Cortex of kidney (tissue), 1 donor: ENCODE measurements around the gene NDUFS1.
A peak's percentile ranks its signal among the peaks of the same experiment; 100 is the strongest.
"Not testable (repeated sequence)": the region's sequence is repeated elsewhere in the genome, so short reads cannot be mapped to it uniquely, and the experiment has no call there.

Experiments used
- DNase-seq: peaks from one replicate; lab custom pipeline; 2025; lab: John Stamatoyannopoulos, UW

The NDUFS1 gene

DNA sequence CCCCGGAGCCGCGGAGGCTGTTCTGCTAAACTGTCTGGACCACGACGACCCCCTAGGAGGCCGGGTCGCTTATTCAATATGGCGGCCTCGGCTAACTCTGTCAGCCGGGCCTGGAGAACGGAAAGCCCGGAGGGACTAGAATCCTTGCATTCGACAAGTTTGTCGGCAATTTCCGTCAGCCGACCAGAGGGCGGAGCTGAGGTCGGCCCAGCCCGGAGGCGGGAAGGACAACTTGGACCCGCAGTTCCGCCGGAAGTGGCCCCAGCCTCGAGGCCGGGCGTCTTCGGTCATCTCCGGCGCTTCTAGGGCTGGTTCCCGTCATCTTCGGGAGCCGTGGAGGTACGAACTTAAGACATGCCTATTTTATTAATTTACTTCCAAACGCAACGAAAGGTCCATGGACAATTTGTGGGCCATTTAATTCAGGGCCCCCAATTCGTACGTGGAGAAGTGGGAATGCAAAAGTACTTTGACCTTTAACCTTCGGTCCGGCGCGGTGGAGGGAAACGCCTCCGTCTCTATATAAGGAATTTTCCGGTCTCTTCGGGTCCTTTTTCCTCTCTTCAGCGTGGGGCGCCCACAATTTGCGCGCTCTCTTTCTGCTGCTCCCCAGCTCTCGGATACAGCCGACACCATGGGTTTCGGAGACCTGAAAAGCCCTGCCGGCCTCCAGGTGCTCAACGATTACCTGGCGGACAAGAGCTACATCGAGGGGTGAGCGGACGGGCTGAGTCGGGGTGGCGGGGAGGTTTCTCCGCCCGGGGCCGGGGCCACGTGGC, at the start of gene NDUFS1, which contains the start of gene EEF1B2:
TSS of gene NDUFS1 (minus strand) at position 99 of the 779 bp plus-strand sequence. CDS start 5,766 bp downstream, outside the sequence.
TSS of gene EEF1B2 (plus strand) at position 550 of the 779 bp plus-strand sequence. CDS start at position 635, 85 bp downstream.
- peak; percentile 75 for DNase-seq

DNA sequence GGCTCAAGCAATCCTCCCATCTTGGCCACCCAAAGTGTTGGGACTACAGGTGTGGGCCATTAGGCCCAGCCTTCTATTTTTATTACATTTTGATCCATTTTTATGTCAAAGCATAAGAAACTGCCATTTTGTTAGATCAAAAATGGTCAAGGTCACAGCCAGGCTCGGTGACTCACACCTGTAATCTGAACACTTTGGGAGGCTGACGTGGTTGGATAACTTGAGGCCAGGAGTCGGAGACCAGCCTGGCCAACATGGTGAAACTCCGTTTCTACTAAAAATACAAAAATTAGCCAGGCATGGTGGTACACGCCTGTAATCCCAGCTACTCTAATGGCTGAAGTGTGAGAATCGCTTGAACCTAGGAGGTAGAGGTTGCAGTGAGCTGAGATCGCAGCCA, 49.7 kb upstream of the NDUFS1 start:
- no peak for DNase-seq

DNA sequence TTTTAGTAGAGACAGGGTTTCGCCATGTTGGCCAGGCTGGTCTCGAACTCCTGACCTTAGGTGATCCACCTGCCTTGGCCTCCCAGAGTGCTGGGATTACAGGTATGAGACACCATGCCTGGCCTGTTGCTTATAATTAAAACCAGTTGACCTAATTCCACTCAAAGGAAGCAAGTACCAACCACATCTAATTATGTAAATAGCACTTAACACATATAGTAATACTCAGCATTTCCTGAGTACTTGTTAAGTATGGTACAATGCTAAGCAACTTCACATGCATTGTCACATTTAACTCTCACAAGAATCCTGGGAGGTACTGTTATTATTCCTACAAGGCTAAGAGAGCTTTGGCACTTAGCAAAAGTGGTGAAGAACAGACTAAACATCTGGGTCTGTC, 48.1 kb upstream of the NDUFS1 start:
- DNase-seq = not testable (repeated sequence)

DNA sequence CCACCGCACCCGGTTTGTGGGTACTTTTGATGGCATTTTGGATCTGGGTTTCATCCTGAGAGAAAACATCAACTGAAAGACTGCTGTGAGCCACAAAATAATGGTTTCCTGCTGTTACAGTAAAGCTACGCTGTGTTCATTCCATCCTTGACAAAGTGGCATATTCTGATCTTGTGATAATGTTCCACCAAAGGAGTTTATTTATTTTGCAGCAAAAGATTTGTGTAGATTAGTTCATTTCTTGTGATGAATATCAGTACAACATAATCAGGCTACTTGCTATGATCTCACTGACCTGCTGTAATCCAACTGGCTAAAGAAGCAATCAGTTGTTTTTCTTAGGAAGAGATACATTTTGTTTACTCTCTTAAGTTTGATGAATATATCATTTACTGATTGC, 45.5 kb upstream of the NDUFS1 start:
- no peak for DNase-seq

DNA sequence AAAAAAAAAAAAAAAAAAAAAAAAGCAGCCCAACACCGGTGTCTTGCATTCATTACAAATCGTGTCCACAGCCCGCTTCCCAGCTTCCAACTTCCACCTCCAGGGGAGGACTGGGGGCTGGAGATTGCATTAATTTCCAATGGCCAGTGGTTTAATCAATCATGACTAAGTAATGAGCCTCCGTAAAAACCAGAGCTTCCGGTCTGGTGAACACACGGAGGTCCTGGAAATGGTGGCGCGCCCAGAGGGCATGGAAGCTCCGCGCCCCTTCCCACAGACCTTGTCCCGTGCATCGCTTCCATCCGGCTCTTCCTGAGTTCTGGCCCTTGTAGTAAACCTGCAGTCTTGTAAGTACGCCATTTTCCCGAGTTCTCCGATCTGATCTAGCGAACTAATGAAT, 44.1 kb upstream of the NDUFS1 start:
- no peak for DNase-seq

DNA sequence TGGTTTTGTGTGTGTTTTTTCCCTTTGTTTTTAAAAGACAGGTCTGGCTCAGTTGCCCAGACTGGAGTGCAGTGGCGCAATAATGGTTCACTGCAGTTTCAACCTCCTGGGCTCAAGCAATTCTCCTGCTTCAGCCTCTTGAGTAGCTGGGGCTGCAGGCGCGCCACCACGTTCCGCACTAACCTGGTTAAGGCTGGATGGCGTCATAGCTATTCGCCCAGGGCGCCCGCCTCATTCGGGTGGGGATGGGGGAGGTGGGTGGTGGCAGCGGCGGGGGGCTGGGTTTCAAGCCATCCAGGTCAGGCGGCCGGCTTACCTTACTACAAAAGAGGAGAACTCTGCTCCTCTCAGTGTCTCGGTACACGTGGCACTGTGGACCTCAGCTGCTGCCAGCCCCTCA, 43.2 kb upstream of the NDUFS1 start:
- no peak for DNase-seq

DNA sequence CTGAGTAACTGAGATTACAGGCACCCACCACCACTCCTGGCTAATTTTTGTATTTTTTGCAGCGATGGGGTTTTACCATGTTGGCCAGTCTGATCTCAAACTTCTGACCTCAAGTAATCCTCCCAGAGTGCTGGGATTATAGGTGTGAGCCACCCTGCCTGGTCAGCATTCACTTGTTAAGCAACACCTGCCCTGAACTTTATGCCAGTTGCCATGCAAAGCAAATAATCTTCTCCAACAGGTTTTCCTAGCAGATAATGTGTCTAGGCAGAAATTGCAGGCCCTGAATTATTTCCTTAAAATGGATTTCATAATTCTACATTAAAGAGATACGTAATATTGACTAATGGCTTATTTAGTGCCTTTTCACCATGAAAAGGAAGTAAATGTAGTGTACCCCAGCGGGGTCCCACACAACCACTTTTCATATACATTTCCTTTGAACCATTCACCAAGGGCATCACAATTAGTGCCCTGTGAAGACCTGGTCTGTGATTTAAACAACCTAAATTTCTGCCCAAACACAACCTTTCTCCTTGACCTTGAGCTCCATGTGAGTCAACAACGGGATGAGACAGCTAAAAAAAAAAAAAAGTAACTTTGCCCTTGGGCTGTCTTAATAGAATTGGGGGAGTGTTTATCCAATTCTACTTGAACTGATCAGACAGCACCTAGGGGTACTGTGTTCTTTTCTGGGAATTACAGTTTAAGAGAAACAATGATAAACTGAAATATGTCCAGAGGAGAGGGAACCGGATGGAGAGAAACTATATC, 42.0 kb upstream of the NDUFS1 start:
- DNase-seq = no peak

DNA sequence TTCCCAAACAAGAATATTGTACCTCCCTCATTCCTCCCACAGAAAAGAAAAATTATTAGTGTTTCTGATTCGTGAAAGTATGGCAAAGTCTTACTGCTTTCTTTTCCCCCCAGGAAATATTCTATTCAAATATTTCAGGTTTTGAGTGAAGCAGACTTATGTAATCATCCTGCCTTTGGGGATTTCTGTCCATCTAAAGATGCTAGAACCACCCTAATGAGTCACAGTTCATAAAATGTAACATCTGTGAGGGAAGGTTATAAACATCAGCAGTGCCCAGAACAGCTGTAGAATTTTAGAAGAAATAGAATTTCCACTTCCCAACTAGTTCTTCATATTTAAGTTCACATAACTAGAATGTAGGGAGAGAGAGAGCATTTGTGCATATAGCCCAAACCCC, 39.4 kb upstream of the NDUFS1 start:
- no peak for DNase-seq

DNA sequence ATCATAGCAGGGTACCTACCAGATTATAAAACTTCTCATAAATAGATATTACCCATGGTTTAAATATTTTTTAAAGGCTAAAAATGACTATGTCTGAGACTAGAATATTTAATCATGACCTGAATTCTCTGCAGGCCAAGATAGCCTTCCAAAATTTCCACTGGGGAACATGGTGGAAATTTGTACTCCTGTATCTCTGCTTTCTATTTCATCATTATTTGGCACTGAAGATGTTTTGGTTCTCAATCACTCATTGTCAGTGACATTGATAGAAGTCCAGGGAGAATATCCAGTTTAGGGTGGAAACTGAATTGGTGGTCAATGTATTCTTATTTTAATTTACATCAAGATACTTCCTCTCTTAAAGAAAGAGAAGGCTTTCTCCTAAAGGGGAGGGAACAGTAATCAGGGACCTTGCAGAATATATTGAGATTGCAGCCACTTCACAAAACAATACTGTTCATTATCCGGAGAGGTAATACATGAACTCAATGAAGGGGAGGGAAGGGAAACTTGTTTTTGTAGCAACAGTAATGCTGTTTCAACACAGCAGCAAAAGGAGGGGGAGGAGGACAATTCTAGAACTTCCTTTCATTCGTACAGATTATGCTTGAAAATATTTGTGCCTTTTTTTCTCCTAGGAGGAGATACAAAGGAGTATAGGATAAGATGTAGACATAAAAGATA, 34.6 kb upstream of the NDUFS1 start:
- DNase-seq = no peak

DNA sequence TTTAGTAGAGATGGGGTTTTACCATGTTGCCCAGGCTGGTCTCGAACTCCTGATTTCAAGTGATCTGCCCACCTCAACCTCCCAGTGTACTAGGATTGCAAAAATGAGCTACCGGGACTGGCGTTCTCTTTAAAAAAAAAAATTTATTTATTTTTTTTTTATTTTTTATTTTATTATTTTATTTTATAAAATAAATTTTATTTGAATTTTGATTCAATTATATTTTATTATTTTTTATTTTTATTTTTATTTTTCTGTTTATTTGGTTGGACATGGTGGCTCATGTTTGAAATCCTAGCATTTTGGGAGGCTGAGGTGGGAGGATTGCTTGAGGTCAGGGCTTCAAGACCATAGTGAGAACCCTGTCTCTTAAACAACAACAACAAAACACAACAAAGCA, 32.9 kb upstream of the NDUFS1 start:
- no peak for DNase-seq

DNA sequence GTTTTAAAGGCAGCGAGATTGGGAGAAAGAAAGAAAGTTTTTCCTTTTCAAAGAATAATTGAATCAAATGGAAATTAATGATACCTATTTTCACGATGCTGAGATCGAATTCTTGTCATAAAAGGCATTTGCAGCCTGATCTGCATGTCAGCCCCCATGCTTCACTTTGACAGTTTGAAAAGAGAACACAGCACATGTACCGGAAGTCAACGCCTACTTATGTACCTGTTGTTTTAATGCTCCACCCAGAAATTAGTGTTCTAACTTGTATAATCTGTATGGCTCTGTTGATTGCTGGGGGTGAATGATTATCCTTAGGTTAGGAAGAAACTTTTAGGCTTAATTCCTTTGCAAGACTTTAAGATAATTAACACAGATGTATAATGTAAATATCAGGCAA, 31.4 kb upstream of the NDUFS1 start:
- no peak for DNase-seq

DNA sequence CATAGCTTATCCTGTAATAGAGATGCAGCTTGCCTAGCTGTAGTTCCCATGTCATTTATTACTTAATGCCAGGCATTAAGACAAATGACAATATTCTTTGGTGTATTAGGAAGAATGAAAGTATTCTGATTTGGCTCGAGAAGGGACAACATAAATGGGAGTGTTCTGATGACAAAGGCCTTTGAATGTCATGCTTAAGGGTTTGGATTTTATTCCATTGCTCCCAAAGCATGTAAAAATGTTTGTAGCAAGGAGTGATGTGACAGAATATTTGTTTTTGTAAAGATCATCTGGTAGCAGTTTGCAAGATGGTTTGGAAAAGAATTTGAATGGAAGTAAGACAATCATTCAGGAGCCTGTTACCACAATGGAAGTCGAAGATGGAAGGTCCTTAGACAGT, 30.9 kb upstream of the NDUFS1 start:
- no peak for DNase-seq

DNA sequence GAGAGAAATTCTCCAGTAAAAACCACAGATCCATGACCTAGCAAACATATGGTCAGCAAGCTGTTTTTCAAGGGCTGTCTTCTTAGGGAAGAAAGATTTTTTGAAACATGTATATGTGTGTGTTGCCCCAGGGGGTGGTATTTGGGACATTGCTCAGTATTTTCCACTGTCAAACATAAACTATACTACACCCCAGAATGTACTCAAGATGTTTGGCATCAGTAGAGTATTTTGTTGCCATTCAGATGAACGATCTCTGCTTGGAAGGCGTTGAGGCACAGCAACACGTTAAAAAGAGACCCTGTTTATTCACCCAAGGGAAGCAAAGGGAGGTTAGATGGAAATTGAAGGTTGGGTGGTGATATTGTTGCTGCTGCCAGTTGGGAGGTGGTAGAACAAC, 30.4 kb upstream of the NDUFS1 start:
- no peak for DNase-seq

DNA sequence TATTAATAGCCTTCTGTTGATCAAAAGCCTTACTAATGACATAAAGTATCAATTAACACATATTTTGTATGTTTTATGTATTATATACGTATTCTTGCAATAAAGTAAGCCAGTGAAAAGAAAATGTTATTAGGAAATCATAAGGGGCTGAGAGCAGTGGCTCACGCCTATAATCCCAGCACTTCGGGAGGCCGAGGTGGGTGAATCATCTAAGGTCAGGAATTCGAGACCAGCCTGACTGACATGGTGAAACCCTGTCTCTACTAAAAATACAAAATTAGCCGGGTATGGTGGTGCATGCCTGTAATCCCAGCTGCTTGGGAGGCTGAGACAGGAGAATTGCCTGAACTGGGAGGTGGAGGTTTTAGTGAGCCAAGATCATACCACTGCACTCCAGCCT, 22.3 kb upstream of the NDUFS1 start:
- not testable (repeated sequence) for DNase-seq

DNA sequence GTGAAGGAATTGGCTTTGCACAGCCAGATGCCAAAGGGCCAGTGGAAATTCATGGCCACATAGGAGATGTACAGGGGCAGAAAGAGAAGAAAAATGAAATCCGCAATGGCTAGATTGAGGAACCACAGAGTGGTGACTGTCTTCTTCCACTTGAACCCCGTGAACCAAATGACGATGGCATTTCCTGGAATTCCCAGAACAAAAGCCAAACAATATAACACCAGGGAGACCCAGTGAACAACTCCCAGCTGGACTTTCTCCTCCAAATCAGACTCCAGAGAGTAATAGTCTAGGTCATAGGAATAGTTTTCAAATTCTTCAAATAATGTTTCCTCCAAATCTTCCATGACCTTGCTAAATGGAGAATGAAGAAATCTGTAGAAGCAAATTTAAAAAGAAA, 17.7 kb upstream of the NDUFS1 start:
- no peak for DNase-seq

DNA sequence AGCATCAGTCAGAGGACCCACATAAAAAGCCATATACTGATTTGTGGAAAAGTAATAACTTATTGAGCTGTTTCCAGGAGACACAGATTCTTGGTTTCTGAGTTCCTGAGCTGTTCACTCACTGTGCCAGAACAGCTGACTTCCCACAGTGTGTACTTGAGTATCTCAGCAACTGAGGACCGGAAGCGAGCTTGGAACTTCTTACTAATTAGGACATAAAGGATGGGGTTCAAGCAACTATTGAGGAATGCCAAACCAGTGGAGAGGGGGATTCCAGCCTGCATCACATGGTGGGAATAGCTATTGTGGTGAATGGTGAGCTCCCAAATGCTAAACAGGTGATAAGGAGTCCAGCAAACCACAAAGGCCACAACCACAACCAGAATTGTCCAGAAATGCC, 16.9 kb upstream of the NDUFS1 start:
- DNase-seq = no peak

DNA sequence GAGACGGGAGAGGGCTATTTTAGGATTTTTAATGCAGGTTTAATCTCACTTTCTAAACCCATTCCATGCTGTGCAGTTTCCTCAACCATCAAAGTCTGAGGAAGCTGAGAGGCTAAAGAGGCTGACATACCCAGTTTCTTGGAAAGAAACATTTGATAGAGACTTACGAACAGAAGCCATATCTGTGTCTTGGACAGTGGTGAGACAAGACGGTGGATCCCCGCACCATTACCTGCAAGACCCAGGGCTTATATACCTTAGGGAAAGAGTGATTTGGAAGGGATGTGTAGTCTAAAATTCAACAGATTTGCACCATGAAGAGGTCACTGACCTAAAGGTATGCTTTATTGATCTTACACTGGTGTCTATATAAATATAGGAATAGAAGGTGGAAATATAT, 13.9 kb upstream of the NDUFS1 start:
- no peak for DNase-seq

DNA sequence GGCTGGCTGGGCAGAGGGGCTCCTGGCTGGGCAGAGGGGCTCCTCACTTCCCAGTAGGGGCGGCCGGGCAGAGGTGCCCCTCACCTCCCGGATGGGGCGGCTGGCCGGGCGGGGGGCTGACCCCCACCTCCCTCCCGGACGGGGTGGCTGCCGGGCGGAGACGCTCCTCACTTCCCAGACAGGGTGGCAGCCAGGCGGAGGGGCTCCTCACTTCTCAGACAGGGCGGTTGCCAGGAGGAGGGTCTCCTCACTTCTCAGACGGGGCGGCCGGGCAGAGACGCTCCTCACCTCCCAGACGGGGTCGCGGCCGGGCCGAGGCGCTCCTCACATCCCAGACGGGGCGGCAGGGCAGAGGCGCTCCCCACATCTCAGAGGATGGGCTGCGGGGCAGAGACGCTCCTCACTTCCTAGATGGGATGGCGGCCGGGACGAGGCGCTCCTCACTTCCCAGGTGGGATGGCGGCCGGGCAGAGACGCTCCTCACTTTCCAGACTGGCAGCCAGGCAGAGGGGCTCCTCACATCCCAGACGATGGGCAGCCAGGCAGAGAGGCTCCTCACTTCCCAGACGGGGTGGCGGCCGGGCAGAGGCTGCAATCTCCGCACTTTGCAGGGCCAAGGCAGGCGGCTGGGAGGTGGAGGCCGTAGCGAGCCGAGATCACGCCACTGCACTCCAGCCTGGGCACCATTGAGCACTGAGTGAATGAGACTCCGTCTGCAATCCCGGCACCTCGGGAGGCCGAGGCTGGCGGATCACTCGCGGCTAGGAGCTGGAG, 12.6 kb upstream of the NDUFS1 start:
- DNase-seq = not testable (repeated sequence)

DNA sequence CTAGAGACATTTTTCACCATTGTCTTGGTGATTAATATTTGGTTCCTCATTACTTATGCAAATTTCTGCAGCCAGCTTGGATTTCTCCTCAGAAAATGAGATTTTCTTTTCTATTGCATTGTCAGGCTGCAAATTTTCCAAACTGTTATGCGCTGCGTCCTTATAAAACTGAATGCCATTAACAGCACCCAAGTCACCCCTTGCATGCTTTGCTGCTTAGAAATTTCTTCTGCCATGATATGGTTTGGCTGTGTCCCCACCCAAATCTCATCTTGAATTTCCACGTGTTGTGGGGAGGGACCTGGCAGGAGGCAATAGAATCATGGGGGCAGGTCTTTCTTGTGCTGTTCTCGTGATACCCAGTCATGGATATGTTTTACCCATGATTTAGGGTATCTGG, 9.0 kb upstream of the NDUFS1 start:
- DNase-seq = not testable (repeated sequence)

DNA sequence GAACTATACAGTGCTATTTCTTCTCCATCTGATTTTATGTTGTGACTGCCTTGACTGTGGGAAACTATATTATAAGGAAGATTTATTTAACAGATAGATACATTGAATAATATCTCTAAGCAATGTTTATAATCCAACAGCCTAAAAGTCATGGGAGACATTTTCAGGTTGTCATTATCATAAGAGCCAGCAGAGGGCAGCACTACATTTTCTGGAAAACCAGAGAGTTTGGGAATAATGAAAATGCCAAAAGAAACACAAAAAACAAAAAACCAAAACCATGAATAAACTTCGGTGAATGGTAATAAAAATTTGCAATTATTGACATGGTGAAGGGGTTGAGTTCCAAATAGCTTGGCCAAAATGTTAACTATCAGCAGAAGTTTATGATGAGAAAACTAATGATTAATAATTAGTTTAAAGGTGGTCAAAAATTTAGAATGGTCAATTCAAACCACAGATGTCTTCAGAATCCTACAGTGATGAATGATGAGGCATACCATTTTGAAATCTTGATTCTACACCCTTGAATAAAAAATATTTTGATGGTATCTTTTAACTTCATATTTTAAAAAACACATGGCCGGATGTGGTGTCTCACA, 5.1 kb upstream of the NDUFS1 start:
- no peak for DNase-seq

DNA sequence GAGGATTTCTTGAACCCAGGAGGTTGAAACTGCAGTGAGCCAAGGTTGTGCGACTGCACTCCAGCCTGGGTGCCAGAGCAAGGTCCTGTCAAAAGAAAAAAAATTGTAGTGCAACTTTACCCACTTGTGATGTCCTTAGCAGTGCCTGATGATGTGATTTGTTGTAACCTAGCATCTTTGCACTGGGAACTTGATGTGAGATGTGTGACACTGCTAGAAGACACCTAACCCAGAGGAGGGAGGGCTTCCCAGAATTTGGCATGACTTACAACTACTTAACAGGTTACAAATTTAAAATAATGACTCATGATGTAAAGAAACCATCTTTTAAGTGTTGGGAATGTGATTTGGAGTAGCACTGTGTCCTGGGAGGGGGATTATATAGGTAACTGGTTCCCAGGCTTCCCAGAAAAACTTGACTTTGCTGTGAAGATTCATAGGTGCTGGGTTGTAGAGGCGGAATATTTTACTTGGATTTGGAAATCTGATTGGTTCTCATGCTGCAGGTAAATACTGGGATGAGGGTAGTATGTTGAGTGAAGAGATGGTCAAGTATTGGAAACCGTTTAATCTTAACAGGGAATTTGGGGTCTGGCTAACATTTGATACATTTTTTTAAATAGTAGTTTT, 4.1 kb upstream of the NDUFS1 start:
- no peak for DNase-seq
